ENCODE measurements around the gene GRM8.
A peak's percentile ranks its signal among the peaks of the same experiment; 100 is the strongest.

GRM8 gene

GRCh38 chr7:127230192-127230925 is 22.4 kb downstream of the GRM8 start:
- no peak for DNase-seq

GRCh38 chr7:127226685-127227374 is 25.9 kb downstream of the GRM8 start:
- no peak for DNase-seq

DNA sequence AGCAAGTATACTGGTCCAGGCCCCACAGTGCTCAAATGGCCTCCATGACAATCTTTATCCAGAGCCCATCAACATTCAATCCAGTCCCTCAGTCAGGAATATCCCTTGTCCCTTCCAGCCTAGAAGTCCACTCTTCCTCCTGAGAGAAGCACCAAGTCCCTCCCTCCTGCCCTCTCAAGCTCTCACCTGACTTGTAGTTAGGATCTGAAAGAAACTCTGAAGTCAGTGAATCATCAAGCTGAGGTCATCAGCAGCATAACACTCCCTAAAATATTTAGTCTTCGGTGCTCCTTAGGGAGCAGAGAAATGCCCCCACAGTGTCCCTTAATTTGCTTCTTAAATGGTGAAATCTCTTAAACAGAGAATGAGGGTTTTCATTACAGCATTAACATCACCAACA is 31.0 kb downstream of the GRM8 start:
- no peak for DNase-seq

DNA sequence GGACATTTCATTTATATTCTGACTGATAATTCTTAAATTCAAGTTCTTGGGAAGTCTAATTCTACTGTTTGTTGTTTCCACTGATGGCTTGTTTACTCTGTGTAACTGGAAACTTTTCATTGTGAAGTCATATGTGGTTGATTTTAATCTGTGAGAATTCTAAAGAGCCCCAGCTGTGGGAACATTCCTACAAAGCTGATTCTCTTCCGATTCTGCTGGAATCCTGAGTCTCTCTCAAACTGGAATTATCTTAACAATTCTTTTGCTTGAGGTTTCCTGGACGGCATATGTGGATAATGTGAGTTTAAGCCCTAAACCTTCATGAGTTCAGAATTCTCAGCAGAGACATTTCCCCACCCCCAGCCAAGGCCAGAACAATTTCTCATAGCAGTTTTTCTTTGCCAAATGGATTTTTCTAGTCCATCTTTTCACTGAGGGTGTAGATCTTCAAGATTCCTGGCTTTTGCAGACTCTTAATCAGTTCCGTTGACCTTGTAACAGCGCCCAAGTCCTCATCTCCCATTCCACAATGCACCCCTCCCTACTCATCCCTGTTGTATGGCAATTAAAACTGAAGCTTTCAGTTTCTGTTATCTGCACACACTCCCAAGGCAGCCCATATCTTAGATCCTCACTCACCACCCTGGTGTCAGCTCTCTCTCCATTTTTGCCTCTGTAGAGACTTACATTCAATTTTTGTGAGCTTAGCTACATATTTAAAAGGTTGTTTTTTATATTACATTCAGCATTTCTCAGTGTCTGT is 37.6 kb downstream of the GRM8 start:
- no peak for DNase-seq

- no peak for DNase-seq
Measured at GRCh38 chr7:127209886-127210285, 42.9 kb downstream of the GRM8 start.

GRCh38 chr7:127208860-127209259 is 43.9 kb downstream of the GRM8 start:
- DNase-seq: no peak

DNA sequence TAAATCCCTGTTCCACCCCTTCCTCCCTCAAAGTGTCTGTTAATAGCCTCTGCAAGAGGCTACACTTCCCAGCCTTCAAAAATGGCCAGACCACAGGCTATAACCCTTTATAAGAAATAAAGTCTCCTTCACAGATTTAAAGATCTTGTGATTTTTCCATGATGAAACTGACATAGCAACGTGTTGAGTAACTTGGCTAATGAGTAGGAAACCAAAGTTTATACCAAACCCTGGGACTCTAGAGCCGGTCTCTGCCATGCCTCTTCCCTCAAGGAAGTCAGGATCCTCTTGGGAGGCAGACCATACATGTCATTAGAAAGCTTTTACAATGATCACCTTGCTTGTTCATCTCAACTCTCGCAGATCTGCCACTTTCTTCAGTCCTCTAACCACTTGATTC is 44.4 kb downstream of the GRM8 start:
- DNase-seq: no peak

- DNase-seq: no peak
Measured at GRCh38 chr7:127207806-127208205, 44.9 kb downstream of the GRM8 start.

- no peak for DNase-seq
Measured at GRCh38 chr7:127207230-127207629, 45.5 kb downstream of the GRM8 start.

GRCh38 chr7:127194571-127194970 is 58.2 kb downstream of the GRM8 start:
- no peak for DNase-seq

DNA sequence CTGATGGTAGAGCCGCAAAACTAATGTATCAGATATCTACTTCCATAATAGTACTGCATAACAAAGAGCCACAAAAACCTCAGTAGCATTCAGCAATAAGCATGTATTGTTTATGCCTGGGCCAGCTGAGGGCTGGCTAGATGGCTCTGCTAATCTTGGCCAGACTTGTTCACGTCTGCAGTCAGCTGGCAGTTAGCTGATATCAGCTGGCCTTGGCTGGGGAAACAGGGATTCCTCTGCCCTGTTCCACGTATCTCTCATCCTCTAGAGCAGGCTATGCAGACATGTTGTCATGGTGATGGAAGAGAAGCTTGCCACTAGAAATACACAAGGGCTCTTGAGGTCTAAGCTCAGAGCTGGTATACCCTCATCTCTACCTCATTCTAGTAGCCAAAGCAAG is 62.9 kb downstream of the GRM8 start:
- DNase-seq: peak; percentile 44

GRCh38 chr7:127189074-127189473 is 63.7 kb downstream of the GRM8 start:
- peak; percentile 78 for DNase-seq

GRCh38 chr7:127187740-127188139 is 65.0 kb downstream of the GRM8 start:
- no peak for DNase-seq

GRCh38 chr7:127186686-127187085 is 66.1 kb downstream of the GRM8 start:
- no peak for DNase-seq

DNA sequence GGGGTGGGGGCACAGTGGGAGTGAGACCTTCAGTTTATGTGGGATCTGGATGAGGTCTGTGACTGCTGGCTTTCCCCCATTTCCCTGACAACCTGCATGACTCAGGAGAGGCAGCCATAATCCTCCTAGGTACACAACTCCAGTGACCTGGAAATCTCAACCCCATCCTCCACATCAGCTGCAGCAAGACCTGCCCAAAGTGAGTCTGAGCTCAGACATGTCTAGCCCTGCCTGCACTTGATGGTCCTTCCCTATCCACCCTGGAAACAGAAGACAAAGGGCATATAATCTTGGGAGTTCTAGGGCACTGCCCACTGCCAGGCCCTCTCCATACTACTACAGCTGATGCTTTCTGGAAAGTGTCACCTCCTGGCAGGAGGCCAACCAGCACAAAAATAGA is 75.6 kb downstream of the GRM8 start:
- no peak for DNase-seq

- no peak for DNase-seq
Measured at GRCh38 chr7:127162366-127162765, 90.4 kb downstream of the GRM8 start.

- DNase-seq: no peak
Measured at GRCh38 chr7:127158659-127159058, 94.1 kb downstream of the GRM8 start.

DNA sequence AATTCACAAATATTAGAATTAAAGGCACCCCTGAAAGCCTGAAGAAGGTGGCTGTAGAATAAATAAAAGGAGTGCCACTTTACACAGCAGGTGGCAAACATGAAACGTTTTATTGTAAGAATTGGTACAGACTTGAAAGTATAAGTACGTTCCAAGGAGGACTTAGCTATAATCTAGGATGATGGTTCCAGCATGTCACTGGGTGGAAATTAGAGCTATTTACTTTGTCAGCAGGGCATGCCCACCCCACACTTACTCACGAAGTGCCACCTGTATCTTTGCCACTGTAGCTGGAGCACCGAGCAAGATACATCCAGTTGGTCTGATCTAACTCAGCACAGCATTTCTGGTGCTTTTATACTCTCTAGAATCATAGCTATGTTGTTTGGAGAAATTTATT is 97.8 kb downstream of the GRM8 start:
- DNase-seq: peak; percentile 70

GRCh38 chr7:127154101-127154500 is 98.6 kb downstream of the GRM8 start:
- peak; percentile 52 for DNase-seq

GRCh38 chr7:127153315-127153714 is 99.4 kb downstream of the GRM8 start:
- no peak for DNase-seq

GRCh38 chr7:127152423-127152822 is 100.3 kb downstream of the GRM8 start:
- DNase-seq: no peak

DNA sequence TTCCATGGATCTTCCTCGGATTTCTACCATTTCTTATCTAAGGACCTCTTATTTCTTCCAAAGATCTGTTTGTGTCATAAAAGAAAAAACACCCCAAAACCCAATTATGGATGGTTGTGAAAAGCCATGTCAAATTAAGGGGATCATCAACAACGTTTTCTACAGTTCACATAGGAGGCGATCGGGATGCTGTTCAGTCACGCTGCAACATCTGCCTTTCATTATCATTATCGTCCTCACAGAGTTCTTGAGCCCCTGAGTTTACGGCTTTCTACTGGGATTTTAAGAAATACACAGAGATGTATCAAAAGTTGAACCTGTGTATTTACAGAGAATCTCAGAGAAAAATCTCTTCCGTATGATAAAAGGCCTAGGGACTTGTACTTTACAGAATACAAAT is 101.4 kb downstream of the GRM8 start:
- no peak for DNase-seq

DNA sequence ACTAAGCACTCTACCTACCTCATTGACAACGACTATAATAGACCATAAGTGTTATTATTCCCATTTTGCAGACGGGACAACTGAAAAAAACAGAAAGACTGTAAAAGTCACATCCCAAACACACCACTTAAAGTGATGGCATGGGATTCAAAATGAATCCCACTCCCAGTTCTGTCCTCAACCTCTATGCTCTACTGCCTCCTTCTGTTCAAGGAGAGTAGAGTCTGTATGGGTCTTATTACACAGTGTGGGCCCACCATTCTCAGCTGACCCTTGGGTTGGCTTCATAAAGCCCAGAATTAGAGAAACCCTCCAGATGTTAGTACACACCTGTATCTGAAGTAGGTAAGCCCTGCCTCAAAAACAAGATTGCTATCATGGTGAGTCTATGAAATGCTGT is 102.2 kb downstream of the GRM8 start:
- DNase-seq: no peak

Measured in NCI-H2227 treated with DMSO at 0.1 percent for 48 hours (cell line).